GM23338 (cell line): ENCODE results near the gene TIPIN.

Source experiments
- EZH2 ChIP-seq: fragments of 200-600 bp; sonication (generic); IDR thresholded peaks from one replicate; pipeline ENCODE4 v1.8.0; 2017; ENCODE audit warnings: antibody characterized with exemption, mild to moderate bottlenecking, low read depth; ENCODE audit not compliant: unreplicated experiment
- EZH2phosphoT487 ChIP-seq: fragments of 200-600 bp; sonication (generic); IDR thresholded peaks from one replicate; pipeline ENCODE4 v1.8.1; 2018; ENCODE audit warnings: antibody characterized with exemption; ENCODE audit not compliant: unreplicated experiment
- JUNB ChIP-seq: IDR thresholded peaks from one replicate; pipeline ENCODE4 v1.6.1; 2016; ENCODE audit warnings: antibody characterized with exemption; ENCODE audit not compliant: unreplicated experiment
- TF ChIP-seq, protein P1 (sequence below), 2 experiments: fragments of 200-600 bp in 1 of 2; sonication (generic) in 1 of 2; conservative IDR thresholded peaks; 2 replicates each; pipeline versions ENCODE4 v1.5.1 to v1.6.1; 2016 to 2017; ENCODE audit warnings: antibody characterized with exemption in 2 of 2, low read depth in 2 of 2, mild to moderate bottlenecking in 2 of 2, moderate library complexity in 1 of 2

DNA sequence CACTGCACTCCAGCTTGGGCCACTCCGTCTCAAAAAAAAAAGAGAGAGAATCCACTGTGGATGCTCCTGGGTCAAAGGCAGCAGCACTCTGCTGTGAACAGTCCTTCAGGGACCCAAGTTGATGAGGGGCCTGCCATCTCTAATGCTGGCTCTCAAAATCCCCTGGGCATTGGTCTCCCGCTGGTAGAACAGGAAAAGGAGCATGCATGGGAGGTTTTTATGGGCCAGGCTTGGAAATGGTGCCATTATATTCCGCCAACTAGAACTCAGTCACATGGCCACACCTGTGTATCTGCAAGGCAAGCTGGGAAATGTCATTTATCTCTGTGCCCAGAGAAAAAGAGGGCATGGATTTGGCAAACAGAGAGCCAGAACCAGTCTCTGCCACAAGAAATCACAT, 66.5 kb downstream of the TIPIN start:
- no peak for TF ChIP-seq EZH2phosphoT487
- TF ChIP-seq, protein P1, sequence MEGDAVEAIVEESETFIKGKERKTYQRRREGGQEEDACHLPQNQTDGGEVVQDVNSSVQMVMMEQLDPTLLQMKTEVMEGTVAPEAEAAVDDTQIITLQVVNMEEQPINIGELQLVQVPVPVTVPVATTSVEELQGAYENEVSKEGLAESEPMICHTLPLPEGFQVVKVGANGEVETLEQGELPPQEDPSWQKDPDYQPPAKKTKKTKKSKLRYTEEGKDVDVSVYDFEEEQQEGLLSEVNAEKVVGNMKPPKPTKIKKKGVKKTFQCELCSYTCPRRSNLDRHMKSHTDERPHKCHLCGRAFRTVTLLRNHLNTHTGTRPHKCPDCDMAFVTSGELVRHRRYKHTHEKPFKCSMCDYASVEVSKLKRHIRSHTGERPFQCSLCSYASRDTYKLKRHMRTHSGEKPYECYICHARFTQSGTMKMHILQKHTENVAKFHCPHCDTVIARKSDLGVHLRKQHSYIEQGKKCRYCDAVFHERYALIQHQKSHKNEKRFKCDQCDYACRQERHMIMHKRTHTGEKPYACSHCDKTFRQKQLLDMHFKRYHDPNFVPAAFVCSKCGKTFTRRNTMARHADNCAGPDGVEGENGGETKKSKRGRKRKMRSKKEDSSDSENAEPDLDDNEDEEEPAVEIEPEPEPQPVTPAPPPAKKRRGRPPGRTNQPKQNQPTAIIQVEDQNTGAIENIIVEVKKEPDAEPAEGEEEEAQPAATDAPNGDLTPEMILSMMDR (conservative IDR thresholded peaks at IDR 0.05; ENCODE audit: low read depth in 2 of 2), result no peak
- TF ChIP-seq JUNB, result no peak
- TF ChIP-seq EZH2, result no peak
